GM21360 (cell line): Measurements from ENCODE around the gene ZNF783.
A peak's percentile ranks its signal among the peaks of the same experiment; 100 is the strongest.

Experiments used
- ATAC-seq: cut with Tn5 transposase; IDR thresholded peaks from one replicate; pipeline ENCODE4 v1.9.1; 2021; ENCODE audit warnings: mild to moderate bottlenecking, moderate library complexity; ENCODE audit not compliant: unreplicated experiment

The ZNF783 gene

GRCh38 chr7:149280151-149280550 is 18.2 kb downstream of the ZNF783 start:
- no peak for ATAC-seq

- ATAC-seq: no peak
Measured at GRCh38 chr7:149280661-149281507, 18.9 kb downstream of the ZNF783 start.

GRCh38 chr7:149281508-149282330 is 19.7 kb downstream of the ZNF783 start:
- no peak for ATAC-seq

DNA sequence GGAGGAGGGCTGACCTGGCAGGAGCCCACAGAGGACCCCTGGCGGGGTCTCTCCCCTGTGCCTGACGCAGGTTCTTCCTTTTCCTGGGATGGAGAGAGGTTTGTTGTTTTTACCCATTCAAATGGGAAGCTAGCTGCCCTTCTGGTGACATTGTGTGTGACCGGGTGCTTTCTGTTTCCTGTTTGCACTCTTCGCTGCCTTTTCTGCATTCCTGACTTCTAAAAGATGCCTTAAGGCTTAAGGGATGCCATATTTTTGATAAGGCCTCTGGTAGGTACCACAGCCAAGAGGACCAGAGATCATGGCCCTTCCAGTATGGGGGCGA is 20.3 kb downstream of the ZNF783 start:
- no peak for ATAC-seq

- ATAC-seq: no peak
Measured at GRCh38 chr7:149283321-149283720, 21.3 kb downstream of the ZNF783 start.

DNA sequence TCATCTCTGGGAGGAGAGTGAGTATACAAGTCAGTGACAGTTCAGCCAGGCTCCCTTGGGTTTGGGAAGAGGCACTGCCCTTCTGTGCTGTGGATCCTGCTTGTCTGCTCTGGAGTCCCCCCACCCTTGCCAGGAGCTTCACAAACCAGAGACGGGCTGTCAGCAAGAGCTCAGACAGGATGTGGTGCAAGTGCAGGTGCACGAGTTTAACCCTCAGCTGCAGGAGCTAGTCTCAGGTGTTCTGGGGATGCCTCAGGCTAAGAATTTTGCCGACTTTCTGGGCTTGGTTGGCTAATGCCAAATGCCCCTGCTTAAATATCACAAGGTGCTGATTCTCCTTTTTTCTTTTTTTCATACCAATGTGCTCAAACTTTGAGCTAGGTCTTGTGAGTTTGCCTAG is 22.3 kb downstream of the ZNF783 start:
- ATAC-seq: no peak

DNA sequence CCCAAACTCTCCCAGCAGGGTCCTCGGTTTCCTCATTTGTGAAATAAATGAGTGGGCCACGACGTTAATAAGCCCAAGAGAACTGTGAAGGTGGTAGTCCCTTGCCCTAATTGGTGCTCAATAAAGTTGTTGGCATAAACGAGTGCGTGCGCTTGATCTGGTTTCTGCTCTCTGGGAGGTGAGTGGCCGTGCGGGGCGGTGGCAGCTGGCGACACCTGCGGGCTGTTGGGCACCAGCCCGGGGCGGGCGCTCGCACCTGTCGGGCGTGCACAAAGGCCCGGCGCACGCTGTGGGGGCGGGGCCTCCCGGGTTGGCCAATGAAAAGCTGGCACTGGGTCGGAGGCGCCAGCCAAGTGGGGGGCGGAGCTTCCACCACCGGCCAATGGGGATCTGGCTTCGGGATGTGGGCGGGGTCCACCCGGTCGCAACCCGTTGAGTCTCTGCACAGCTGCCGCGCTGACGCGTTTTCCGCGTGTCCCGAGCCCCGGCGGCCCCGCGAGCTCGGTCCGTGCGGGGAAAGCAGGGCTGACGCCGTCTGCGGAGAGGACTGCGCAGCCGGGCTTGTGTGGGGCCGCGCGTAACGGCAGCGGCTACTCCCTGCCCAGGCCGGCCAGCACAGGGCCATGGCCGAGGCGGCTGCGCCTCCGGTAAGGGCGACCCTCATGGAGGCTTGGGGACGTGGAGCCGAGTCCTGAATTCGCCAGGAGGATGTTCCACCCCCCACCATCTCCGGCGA is 23.0 kb downstream of the ZNF783 start:
- ATAC-seq: peak; percentile 95

- ATAC-seq: no peak
Measured at GRCh38 chr7:149285603-149286002, 23.6 kb downstream of the ZNF783 start.

DNA sequence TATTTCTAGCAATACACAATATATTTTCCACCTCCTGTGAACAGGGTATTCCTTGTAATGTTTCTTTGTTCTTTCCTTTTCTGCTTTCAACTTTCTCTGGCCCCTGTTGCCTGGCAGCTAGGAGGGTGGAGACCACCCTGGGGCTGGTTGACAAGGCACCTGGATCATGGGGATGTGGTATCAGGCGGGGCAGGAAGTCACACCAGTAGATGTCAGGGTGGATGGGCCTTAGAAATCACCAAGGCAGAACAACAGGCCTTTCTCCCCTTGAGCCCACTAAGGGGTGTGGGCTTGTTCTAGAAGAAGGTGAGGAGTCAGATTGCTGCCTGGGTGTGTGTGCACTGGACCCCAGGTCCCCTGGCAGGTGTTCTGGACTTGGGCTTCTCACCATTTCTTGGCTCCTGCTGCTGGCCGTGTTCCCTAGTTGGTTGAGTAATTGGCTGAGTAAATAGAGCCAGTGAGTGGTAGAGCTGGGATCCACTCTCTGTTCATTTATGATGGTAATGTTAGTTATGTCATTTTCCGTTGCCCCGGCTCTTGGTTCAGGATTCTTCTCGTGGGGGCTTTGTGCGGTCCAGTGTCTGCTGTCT is 24.9 kb downstream of the ZNF783 start:
- no peak for ATAC-seq

- no peak for ATAC-seq
Measured at GRCh38 chr7:149287622-149288021, 25.6 kb downstream of the ZNF783 start.

GRCh38 chr7:149289262-149289661 is 27.3 kb downstream of the ZNF783 start:
- no peak for ATAC-seq

DNA sequence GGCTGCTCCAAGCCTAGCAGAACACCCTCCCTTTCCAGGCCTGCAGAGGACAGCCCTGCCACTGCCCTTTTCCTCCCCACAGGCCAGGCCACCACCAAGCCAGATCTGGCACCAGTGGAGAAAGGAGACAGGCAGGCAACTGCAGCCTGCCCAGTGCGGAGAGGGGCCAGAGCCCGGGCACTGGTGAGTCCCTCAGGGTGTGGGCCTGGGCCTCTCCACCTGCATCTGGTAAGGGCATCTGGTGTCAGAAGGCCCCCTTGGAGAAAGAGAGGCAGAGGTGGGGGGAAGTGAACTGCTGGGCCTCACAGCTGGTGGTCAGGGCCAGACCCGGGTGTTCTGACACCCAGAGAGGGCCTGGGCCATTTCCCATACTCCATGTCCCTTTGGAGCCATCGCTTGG is 27.9 kb downstream of the ZNF783 start:
- ATAC-seq: no peak

DNA sequence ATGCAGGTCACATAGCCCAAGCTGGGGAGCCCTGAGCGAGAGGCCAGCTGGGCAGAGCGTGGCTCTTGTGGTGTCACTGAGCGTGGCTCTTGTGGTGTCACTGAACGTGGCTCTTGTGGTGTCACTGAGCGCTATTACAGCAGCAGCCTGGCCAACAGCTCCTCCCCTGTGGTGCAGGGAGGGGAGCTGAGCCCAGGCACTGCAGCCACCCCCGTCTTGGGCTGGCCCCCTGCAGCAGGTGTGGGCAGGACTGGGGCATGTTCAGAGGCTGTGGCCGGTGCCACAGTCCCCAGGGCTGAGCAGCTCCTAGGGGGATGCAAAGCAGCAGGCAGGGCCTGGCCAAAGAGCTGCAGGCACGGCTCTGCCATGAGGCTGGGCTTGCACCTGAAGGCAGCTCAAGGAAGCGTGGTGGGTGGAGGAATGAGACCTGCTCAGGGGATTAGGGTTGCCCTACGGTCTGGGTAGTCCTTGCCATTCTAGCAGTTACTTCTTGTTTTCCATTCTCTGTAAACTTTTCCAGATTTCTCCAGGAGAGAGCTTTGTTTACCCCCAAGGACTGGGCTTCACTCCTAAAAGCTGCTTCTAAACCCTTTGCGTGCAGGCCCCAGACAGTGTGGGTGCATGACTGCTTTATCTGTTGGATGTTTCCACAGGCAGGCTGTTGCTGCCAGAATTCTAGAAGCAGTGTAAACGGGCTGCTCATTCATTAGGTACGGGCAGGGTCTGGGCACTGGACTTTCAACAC is 29.2 kb downstream of the ZNF783 start:
- ATAC-seq: no peak

DNA sequence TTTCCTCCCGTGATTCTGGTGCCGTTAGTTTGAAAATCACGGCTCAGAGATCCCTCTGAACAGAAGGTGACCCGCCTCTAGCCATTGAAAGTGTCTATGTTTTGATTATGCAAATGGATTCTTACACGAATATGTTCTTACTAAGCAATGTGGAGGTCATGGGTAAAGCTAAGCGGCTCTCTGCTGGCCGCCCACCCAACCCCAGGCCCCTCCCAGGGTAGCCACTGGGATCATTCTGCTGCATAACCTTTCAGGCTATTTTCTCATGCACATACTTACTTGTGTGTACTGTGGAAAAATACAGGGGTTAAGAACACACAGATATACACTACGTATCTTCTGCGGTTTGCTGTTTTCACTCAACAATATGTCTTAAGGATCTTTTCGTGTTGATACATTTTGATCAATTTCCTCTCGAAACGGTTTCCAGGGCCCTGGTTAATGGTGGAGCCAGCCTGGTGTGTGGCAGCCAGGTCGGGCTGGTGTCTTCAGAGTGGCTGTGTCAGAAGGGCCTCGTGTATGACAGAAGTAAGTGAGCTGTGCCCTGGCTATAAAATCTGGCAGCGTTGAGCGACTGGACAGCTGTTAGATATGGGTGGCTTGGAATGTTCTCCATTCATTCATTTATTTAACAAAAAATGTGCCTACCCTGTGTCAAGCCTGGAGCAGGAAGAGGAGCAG is 29.9 kb downstream of the ZNF783 start:
- no peak for ATAC-seq

DNA sequence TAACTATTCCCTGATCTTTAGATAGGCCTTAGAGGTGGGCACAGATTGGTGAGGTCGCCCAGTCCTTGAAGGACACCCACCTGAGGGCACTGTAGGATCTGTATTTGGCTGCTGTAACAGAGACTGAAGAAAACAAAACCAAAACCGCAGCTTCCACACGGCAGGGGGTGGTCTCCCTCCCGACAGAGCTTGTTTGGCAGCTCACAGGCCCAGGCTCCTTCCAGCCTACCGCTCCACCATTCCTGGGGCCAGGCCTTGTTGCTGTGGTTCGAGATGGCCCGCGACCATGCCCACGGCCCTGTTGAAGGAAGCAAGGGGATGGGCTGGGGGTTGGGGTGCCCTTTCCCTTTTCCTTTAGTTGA is 30.4 kb downstream of the ZNF783 start:
- ATAC-seq: no peak

DNA sequence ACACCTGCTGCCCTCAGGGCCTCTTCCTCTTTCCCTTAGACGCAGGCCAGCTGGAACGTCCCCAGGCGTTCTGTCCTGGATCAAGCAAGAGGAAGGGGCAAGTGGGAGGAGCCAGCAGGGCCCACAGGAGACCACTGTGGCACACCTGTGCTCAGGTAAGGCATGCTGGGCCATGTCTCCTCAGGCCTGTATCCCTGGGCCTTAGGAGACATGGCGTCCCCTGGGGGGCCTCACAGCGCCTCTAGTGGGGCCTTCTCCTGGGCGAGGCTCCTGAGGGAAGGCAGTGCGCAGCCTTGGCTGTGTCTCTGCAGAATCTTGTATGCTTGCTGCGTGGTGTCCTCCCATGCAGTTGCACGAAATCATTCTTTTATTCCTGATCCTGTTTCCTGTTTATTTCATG is 31.3 kb downstream of the ZNF783 start:
- ATAC-seq: no peak

DNA sequence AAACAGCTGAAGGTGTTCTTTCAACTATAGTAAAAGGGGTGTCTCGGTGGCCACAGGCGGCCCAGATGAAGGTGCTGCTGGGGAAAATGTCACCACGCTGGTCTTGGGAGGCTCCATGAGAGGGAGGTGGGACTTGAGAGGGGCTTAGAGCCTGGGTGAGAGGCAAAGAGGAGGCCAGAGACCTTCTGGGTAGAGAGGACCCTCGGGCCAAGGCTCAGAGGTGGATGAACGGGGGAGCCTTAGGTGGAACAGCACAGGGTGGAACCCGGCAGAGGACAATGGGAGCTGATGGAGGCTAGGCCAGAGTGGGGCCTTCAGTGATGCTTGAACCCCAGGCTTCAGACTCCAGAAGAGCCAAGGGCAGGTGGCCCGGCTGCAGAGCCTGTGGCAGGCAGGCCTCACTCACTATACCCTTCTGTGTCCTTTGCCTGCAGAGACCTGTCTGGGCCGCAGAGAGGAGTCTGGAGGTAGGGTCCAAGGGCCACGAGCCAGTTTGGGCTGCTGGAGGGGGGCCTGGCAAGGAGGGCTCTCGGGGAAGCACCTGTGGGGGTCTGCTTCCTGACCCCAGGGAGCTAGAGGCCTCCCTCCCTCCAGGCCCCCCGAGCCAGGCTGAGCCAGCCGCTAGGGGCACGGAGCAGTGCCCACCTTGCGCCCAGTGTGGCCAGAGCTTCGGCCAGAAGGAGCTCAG is 32.1 kb downstream of the ZNF783 start:
- no peak for ATAC-seq

GRCh38 chr7:149294634-149295480 is 32.9 kb downstream of the ZNF783 start:
- no peak for ATAC-seq

DNA sequence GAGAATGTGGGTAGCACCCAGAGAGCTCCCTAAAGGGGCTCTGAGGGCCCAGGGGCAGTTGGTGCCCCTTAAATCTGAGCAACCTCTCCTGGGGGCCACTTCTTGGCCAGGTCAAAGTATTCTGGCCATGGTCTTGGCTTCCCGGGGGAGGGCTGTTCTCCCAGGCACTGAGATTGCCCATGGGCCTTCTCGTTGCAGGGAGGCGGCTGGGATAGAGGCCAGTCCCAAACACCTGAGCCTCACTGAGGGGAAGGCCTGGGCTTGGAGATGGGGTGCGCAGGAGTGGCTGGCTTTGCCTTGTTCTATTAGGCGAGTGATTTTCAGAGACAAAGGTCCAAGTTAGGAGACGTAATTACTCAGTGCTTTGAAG is 33.5 kb downstream of the ZNF783 start:
- ATAC-seq: no peak
